Esophagus muscularis mucosa (tissue), 3 donors: Measurements from ENCODE around the gene SLC2A11.

Experiments
- POLR2AphosphoS5 ChIP-seq, 2 donors: sonication (generic); formaldehyde crosslinking; IDR thresholded peaks; one replicate each; pipeline ENCODE4 v1.6.1; 2017; ENCODE audit warnings: antibody characterized with exemption in 2 of 2
- TF ChIP-seq, protein P1 (sequence below), 3 experiments: fragments of 200-600 bp in 2 of 3; fragments of 450-650 bp in 1 of 3; sonication (generic) in 2 of 3; IDR thresholded peaks; one replicate each; pipeline ENCODE4 v1.5.1; 2017 to 2019; ENCODE audit warnings: antibody characterized with exemption in 3 of 3, mild to moderate bottlenecking in 2 of 3, moderate library complexity in 1 of 3

DNA sequence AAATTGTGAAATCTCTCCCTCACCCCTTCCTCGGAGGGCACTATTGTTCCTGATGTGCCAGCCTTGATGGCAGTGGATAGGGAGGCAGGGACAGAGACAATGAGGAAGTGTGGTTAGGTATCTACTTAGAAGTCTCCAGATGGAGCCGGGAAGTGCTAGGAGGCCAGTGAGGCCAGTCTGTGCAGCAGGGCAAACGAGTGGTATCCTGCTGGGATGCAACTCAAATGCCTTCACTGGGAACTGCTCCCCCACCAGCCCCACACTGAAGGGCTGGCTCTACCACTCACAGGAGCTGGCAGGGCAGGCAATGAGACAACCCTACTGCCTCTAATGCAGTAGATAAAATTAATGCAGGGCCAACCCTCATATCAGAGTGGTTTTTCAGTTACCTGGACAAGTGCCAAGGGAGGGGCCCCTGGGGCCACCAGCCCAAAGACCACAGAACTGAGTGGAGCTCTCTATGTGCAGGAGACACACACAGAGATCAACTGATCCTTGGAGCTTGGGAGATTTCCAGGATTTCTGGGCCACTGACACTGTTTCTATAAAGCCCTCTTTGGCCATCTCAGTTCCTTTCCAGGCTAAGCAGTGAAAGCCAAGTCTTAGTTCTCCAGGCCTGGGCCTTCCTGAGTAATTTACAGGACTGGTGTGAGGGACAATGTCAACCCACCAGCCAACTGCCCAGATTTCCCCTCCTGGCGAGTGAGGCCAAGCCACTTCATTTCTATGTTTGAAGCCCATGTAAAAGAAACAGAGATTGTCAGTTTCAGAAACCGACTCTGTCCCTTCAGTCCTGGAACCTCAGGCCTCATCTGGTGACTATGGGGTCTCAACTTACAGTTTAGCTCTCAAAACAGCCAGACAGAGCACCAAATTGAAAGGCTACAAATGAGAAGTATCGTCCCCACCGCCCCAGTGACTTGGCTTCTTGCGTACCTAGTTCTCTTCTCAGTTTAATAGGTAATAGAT, 40.6 kb downstream of the SLC2A11 start:
- no peak for TF ChIP-seq POLR2AphosphoS5 (IDR thresholded peaks at IDR 0.05)
- TF ChIP-seq, protein P1, sequence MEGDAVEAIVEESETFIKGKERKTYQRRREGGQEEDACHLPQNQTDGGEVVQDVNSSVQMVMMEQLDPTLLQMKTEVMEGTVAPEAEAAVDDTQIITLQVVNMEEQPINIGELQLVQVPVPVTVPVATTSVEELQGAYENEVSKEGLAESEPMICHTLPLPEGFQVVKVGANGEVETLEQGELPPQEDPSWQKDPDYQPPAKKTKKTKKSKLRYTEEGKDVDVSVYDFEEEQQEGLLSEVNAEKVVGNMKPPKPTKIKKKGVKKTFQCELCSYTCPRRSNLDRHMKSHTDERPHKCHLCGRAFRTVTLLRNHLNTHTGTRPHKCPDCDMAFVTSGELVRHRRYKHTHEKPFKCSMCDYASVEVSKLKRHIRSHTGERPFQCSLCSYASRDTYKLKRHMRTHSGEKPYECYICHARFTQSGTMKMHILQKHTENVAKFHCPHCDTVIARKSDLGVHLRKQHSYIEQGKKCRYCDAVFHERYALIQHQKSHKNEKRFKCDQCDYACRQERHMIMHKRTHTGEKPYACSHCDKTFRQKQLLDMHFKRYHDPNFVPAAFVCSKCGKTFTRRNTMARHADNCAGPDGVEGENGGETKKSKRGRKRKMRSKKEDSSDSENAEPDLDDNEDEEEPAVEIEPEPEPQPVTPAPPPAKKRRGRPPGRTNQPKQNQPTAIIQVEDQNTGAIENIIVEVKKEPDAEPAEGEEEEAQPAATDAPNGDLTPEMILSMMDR (IDR thresholded peaks at IDR 0.05) = no peak
